ENCODE data around the gene LDLRAP1.
"Not testable (repeated sequence)": the region's sequence is repeated elsewhere in the genome, so short reads cannot be mapped to it uniquely, and the experiment has no call there.

Gene LDLRAP1

GRCh38 chr1:25504706-25505595 is 38.5 kb upstream of the LDLRAP1 start:
- Histone ChIP-seq H2AFZ (ENCODE audit: low read length) (no peak overlapping the region), H3K36me3 (ENCODE audit: insufficient read depth, low read length) (peaks cover 17% of the 10 kb centered on the region; the same call in 1 of the 2 replicates), H3K4me1 (ENCODE audit: insufficient read depth, low read length, poor library complexity, severe bottlenecking) (no peaks in the 10 kb centered on the region), H3K9me2 (replicated peaks; ENCODE audit: low read depth, low read length) (no peaks in the 10 kb centered on the region), H3F3A (ENCODE audit: low read depth) (no peaks in the 10 kb centered on the region), H3K79me2 (ENCODE audit: insufficient read depth, low read length) (no peaks in the 10 kb centered on the region), H3K9ac (ENCODE audit: low read depth, low read length, poor library complexity, severe bottlenecking) (no peak overlapping the region), H4K20me1 (ENCODE audit: insufficient read depth, low read length, poor library complexity, severe bottlenecking) (no peaks in the 10 kb centered on the region), H3K27me3 (ENCODE audit: insufficient read depth, low read length, poor library complexity, severe bottlenecking) (no peaks in the 10 kb centered on the region), H3K4me3 (ENCODE audit: low read length, poor library complexity, severe bottlenecking) (no peak overlapping the region), H3K4me2 (ENCODE audit: low read depth, low read length, poor library complexity, severe bottlenecking) (no peak overlapping the region), H3K9me3 (ENCODE audit: insufficient read depth, low read depth, low read length) (no peaks in the 10 kb centered on the region)
- no peak for TF ChIP-seq CTCF (conservative IDR thresholded peaks at IDR 0.05; ENCODE audit: low read length)

GRCh38 chr1:25505656-25506385 is 37.6 kb upstream of the LDLRAP1 start:
- Histone ChIP-seq H3K27me3 (ENCODE audit: insufficient read depth, low read length, poor library complexity, severe bottlenecking) (no peaks in the 10 kb centered on the region), H3K79me2 (ENCODE audit: insufficient read depth, low read length) (no peaks in the 10 kb centered on the region), H3K4me1 (ENCODE audit: insufficient read depth, low read length, poor library complexity, severe bottlenecking) (no peaks in the 10 kb centered on the region), H3F3A (ENCODE audit: low read depth) (no peaks in the 10 kb centered on the region), H3K9ac (ENCODE audit: low read depth, low read length, poor library complexity, severe bottlenecking) (no peak overlapping the region), H3K9me2 (replicated peaks; ENCODE audit: low read depth, low read length) (no peaks in the 10 kb centered on the region), H3K36me3 (ENCODE audit: insufficient read depth, low read length) (peaks cover 8% of the 10 kb centered on the region; the same call in 1 of the 2 replicates), H2AFZ (ENCODE audit: low read length) (no peak overlapping the region), H4K20me1 (ENCODE audit: insufficient read depth, low read length, poor library complexity, severe bottlenecking) (no peaks in the 10 kb centered on the region), H3K4me3 (ENCODE audit: low read length, poor library complexity, severe bottlenecking) (no peak overlapping the region), H3K4me2 (ENCODE audit: low read depth, low read length, poor library complexity, severe bottlenecking) (no peak overlapping the region), H3K9me3 (ENCODE audit: insufficient read depth, low read depth, low read length) (no peaks in the 10 kb centered on the region)
- TF ChIP-seq CTCF (conservative IDR thresholded peaks at IDR 0.05; ENCODE audit: low read length) (no peak), EZH2phosphoT487 (IDR thresholded peaks at IDR 0.05; ENCODE audit: borderline replicate concordance) (no peak)

DNA sequence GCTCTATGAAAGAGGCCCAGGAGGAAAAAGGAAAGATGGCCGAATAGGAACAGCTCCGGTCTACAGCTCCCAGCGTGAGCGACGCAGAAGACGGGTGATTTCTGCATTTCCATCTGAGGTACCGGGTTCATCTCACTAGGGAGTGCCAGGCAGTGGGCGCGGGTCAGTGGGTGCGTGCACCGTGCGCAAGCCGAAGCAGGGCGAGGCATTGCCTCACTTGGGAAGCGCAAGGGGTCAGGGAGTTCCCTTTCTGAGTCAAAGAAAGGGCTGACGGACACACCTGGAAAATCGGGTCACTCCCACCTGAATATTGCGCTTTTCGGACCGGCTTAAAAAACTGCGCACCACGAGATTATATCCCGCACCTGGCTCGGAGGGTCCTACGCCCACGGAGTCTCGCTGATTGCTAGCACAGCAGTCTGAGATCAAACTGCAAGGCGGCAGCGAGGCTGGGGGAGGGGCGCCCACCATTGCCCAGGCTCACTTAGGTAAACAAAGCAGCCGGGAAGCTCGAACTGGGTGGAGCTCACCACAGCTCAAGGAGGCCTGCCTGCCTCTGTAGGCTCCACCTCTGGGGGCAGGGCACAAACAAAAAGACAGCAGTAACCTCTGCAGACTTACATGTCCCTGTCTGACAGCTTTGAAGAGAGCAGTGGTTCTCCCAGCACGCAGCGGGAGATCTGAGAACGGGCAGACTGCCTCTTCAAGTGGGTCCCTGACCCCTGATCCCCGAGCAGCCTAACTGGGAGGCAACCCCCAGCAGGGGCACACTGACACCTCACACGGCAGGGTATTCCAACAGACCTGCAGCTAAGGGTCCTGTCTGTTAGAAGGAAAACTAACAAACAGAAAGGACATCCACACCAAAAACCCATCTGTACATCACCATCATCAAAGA is 36.6 kb upstream of the LDLRAP1 start:
- H3K9me2 ChIP-seq (replicated peaks; ENCODE audit: low read depth, low read length); H3K9ac ChIP-seq (ENCODE audit: low read depth, low read length, poor library complexity, severe bottlenecking); H3K4me1 ChIP-seq (ENCODE audit: insufficient read depth, low read length, poor library complexity, severe bottlenecking); H3K36me3 ChIP-seq (ENCODE audit: insufficient read depth, low read length); H3K27me3 ChIP-seq (ENCODE audit: insufficient read depth, low read length, poor library complexity, severe bottlenecking); H3K4me2 ChIP-seq (ENCODE audit: low read depth, low read length, poor library complexity, severe bottlenecking); H3K9me3 ChIP-seq (ENCODE audit: insufficient read depth, low read depth, low read length); H3K79me2 ChIP-seq (ENCODE audit: insufficient read depth, low read length); H3K4me3 ChIP-seq (ENCODE audit: low read length, poor library complexity, severe bottlenecking); H3F3A ChIP-seq (ENCODE audit: low read depth); H2AFZ ChIP-seq (ENCODE audit: low read length); H4K20me1 ChIP-seq (ENCODE audit: insufficient read depth, low read length, poor library complexity, severe bottlenecking): not testable (repeated sequence)
